HG03565 (cell line): ENCODE data around the gene TEX38.

Experiments used
- ATAC-seq: cut with Tn5 transposase; IDR thresholded peaks from one replicate; pipeline ENCODE4 v1.9.1; 2021; ENCODE audit warnings: mild to moderate bottlenecking, moderate library complexity; ENCODE audit not compliant: unreplicated experiment

TEX38 gene

DNA sequence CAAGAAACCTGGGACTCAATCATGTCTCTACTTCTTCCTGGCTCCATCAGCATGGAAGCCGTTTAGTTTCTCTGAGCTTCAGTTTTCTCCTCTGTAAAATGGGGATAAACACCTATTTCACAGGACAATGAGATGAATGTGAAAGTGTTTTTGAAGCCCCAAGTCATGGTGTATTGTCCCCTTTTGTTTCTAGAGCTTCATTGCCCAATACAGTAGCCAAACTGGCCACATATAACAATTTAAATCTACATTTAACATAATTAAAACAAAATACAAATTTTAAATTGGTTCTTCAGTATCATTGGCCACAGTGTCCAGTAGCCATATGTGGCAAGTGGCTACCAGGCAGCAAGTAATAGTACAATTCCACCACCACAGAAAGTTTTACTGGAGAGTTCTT, 49.5 kb downstream of the TEX38 start:
- no peak for ATAC-seq

DNA sequence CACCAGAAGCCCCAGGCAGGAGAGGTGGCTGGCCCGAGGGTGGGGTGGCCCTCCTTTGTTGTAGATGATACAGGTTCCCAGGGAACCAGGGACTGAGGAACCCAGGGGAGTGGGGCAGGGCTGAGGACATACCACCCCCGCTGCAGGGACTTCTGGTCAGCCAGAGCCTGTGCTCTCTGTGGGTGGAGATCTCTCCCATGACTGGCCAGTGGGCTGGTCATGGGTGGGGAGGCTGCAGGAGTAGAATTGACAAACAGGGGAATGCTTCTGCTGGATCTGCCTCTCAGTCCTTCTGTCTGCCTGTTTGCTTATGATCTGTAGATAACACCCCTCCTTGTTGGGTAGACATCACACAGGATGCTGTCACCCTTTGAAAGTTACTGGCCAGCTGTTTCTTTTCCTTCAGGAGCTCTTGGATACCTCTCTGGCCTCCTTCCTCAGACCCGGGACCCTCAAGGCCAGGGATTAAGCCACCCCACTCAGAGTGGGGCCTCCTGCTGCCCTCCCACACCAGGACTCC, 50.1 kb downstream of the TEX38 start:
- ATAC-seq = no peak
